A549 (cell line): ENCODE measurements around the gene SOX5. TPM values are rescaled to one million over a fixed set of nuclear protein-coding genes. Genes with fewer than 3 reads are reported as not detected.

ENCODE experiments used
- ATAC-seq, 2 experiments: fragments of 200-7000 bp in 1 of 2; fragments of >200 bp in 1 of 2; cut with Nextera tagmentation in 1 of 2; cut with Tn5 transposase in 1 of 2; 3 replicates each; pipeline versions ENCODE4 v1.8.0 to v1.9.1; 2018 to 2020; ENCODE audit warnings: mild to moderate bottlenecking in 1 of 2, moderate library complexity in 1 of 2
- CTCF ChIA-PET: fragments of 300-600 bp; sonication (Branson Sonifier 250); formaldehyde crosslinking; extraction: SDS; loops from one replicate; lab custom pipeline; 2021; ENCODE audit warnings: antibody characterized with exemption, inconsistent platforms; lab: Yijun Ruan, JAX
- POLR2A ChIA-PET: fragments of 350-600 bp; formaldehyde crosslinking; extraction: SDS; loops from one replicate; lab custom pipeline; 2021; ENCODE audit warnings: antibody characterized with exemption, inconsistent platforms; lab: Yijun Ruan, JAX
- DNase-seq, 2 experiments: peaks; one replicate each; pipeline versions ENCODE4 v3.0.0 to v3.0.0-alpha.2; 2011 to 2016; ENCODE audit warnings: low read depth in 1 of 2, low spot score in 1 of 2
- FAIRE-seq: peaks from 2 replicates; lab custom pipeline; 2011; peaks lifted over from hg19 to GRCh38; lab: Jason Lieb, UNC
- H3K27ac ChIP-seq, 2 experiments: fragments of >200 bp; sonication (Bioruptor Twin); formaldehyde crosslinking; 3 replicates each; pipeline ENCODE4 v1.5.1; 2016 to 2017
- H3K4me1 ChIP-seq: fragments of >200 bp; sonication (Bioruptor Twin); formaldehyde crosslinking; 3 replicates; pipeline ENCODE4 v1.6.1; 2016
- H3K4me2 ChIP-seq: fragments of >200 bp; sonication (Bioruptor Twin); formaldehyde crosslinking; 3 replicates; pipeline ENCODE4 v1.6.1; 2016
- H3K4me3 ChIP-seq: fragments of >200 bp; sonication (Bioruptor Twin); formaldehyde crosslinking; 3 replicates; pipeline ENCODE4 v1.5.1; 2016
- H3K9me3 ChIP-seq: fragments of >200 bp; sonication (Bioruptor Twin); formaldehyde crosslinking; 3 replicates; pipeline ENCODE4 v1.6.1; 2016
- ATOH8 ChIP-seq: fragments of 250-450 bp; sonication (Bioruptor Pico); IDR thresholded peaks from 2 replicates; pipeline ENCODE4 v1.5.0; 2020; ENCODE audit warnings: low read depth, mild to moderate bottlenecking, moderate library complexity
- BHLHE40 ChIP-seq: IDR thresholded peaks from 2 replicates; pipeline ENCODE4 v1.6.1; 2012; ENCODE audit warnings: low read depth, low read length, inconsistent platforms
- CBX8 ChIP-seq: fragments of 200-600 bp; sonication (generic); IDR thresholded peaks from 2 replicates; pipeline ENCODE4 v1.6.1; 2016
- CHD2 ChIP-seq: fragments of 150-350 bp; IDR thresholded peaks from 2 replicates; pipeline ENCODE4 v1.6.1; 2014; ENCODE audit warnings: low read length; ENCODE audit not compliant: partially characterized antibody
- ELK1 ChIP-seq: fragments of 150-350 bp; IDR thresholded peaks from 2 replicates; pipeline ENCODE4 v1.6.1; 2014; ENCODE audit warnings: low read depth, mild to moderate bottlenecking, low read length
- ESRRA ChIP-seq: fragments of 150-350 bp; IDR thresholded peaks from 2 replicates; pipeline ENCODE4 v1.6.1; 2014; ENCODE audit warnings: mild to moderate bottlenecking, low read length, borderline replicate concordance
- FOSB ChIP-seq: fragments of 250-450 bp; sonication (Bioruptor Pico); IDR thresholded peaks from 2 replicates; pipeline ENCODE4 v1.5.0; 2020; ENCODE audit warnings: mild to moderate bottlenecking, moderate library complexity
- FOSL2 ChIP-seq, 2 experiments: fragments of 450-650 bp in 1 of 2; fragments of >200 bp in 1 of 2; sonication (Bioruptor Twin) in 1 of 2; formaldehyde crosslinking; IDR thresholded peaks; 2 replicates each; pipeline versions ENCODE4 v1.5.0 to v1.6.1; 2016 to 2020; ENCODE audit warnings: mild to moderate bottlenecking in 1 of 2, moderate library complexity in 1 of 2
- GATA3 ChIP-seq: IDR thresholded peaks from 2 replicates; pipeline ENCODE4 v1.6.1; 2012; ENCODE audit warnings: borderline replicate concordance
- HDAC2 ChIP-seq: fragments of 200-600 bp; sonication (generic); IDR thresholded peaks from 2 replicates; pipeline ENCODE4 v1.6.1; 2016
- HES2 ChIP-seq: fragments of >200 bp; sonication (Bioruptor Twin); formaldehyde crosslinking; IDR thresholded peaks from 2 replicates; pipeline ENCODE4 v1.6.1; 2016
- HEYL ChIP-seq: fragments of 250-450 bp; sonication (Bioruptor Pico); IDR thresholded peaks from 2 replicates; pipeline ENCODE4 v1.8.0; 2021; ENCODE audit warnings: mild to moderate bottlenecking, moderate library complexity
- HOXB13 ChIP-seq: fragments of 250-450 bp; sonication (Bioruptor Pico); IDR thresholded peaks from 2 replicates; pipeline ENCODE4 v1.5.0; 2020; ENCODE audit warnings: low read depth, mild to moderate bottlenecking, moderate library complexity
- HOXB5 ChIP-seq: fragments of 250-450 bp; sonication (Bioruptor Pico); IDR thresholded peaks from 2 replicates; pipeline ENCODE4 v1.5.0; 2020; ENCODE audit warnings: mild to moderate bottlenecking, moderate library complexity
- MAFK ChIP-seq: fragments of 450-650 bp; IDR thresholded peaks from 2 replicates; pipeline ENCODE4 v1.6.1; 2014; ENCODE audit not compliant: partially characterized antibody
- MYC ChIP-seq: IDR thresholded peaks from 2 replicates; pipeline ENCODE4 v1.6.1; 2012; ENCODE audit warnings: mild to moderate bottlenecking, inconsistent platforms, low read length, improper control_type of control experiment, borderline replicate concordance
- NPAS2 ChIP-seq: fragments of 250-450 bp; sonication (Bioruptor Pico); IDR thresholded peaks from 2 replicates; pipeline ENCODE4 v1.8.0; 2022; ENCODE audit warnings: mild to moderate bottlenecking, moderate library complexity, borderline replicate concordance
- POLR2A ChIP-seq: IDR thresholded peaks from 2 replicates; pipeline ENCODE4 v1.6.1; 2012; ENCODE audit warnings: mild to moderate bottlenecking, low read length
- POLR2AphosphoS2 ChIP-seq: conservative IDR thresholded peaks from 2 replicates; pipeline ENCODE4 v1.6.1; 2012; ENCODE audit warnings: low read length, improper control_type of control experiment, inconsistent platforms
- RARB ChIP-seq: fragments of 250-450 bp; sonication (Bioruptor Pico); IDR thresholded peaks from 2 replicates; pipeline ENCODE4 v1.8.0; 2021; ENCODE audit warnings: mild to moderate bottlenecking, moderate library complexity
- ZFP36 ChIP-seq: fragments of 450-650 bp; IDR thresholded peaks from 2 replicates; pipeline ENCODE4 v1.6.1; 2014; ENCODE audit warnings: borderline replicate concordance; ENCODE audit not compliant: partially characterized antibody
- ZNF302 ChIP-seq: fragments of 250-450 bp; sonication (Bioruptor Pico); IDR thresholded peaks from 2 replicates; pipeline ENCODE4 v1.9.0; 2021; ENCODE audit warnings: inconsistent platforms, mild to moderate bottlenecking, moderate library complexity
- ZSCAN20 ChIP-seq: fragments of 250-450 bp; sonication (Bioruptor Pico); IDR thresholded peaks from 2 replicates; pipeline ENCODE4 v1.8.0; 2022; ENCODE audit warnings: mild to moderate bottlenecking, moderate library complexity
- WGBS: methylation state at CpG from one replicate; pipeline ENCODE4 v1.1.6; 2017; ENCODE audit errors: missing lambda C conversion rate; 5-methylcytosine and 5-hydroxymethylcytosine counted together
- polyA plus RNA-seq, 4 experiments: library from polyadenylated mRNA; depleted of rRNA in 3 of 4; stranded (reverse); fragments of >200 nt; fragmentation: RNase III in 1 of 4; extraction: RNeasy Plus Mini Kit Qiagen cat#74134 plus additional on column Dnase treatment in 1 of 4; gene quantifications; 2 replicates in 3 of 4; 3 replicates in 1 of 4; pipeline ENCODE4 v1.2.3, GENCODE V29; 2011 to 2017
- TF ChIP-seq, protein P1 (sequence below): fragments of 450-650 bp; IDR thresholded peaks from 2 replicates; pipeline ENCODE4 v1.6.1; 2014; ENCODE audit warnings: antibody characterized with exemption
- TF ChIP-seq, protein P2 (sequence below): IDR thresholded peaks from 2 replicates; pipeline ENCODE4 v1.6.1; 2012; ENCODE audit warnings: low read depth, borderline replicate concordance
- TF ChIP-seq, protein P3 (sequence below): IDR thresholded peaks from 2 replicates; pipeline ENCODE4 v1.6.1; 2012

The SOX5 gene
- polyA plus RNA-seq, 2 of the 4 experiments (the other 2 are of a cell fraction) = not detected

- no peak overlapping the region for H3K27ac ChIP-seq
- no peak overlapping the region for H3K4me3 ChIP-seq
- TF ChIP-seq, protein P1, sequence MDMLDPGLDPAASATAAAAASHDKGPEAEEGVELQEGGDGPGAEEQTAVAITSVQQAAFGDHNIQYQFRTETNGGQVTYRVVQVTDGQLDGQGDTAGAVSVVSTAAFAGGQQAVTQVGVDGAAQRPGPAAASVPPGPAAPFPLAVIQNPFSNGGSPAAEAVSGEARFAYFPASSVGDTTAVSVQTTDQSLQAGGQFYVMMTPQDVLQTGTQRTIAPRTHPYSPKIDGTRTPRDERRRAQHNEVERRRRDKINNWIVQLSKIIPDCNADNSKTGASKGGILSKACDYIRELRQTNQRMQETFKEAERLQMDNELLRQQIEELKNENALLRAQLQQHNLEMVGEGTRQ = no peak
- TF ChIP-seq RARB (CRISPR knock-in tag) (no peak), ZNF302 (CRISPR knock-in tag) (no peak), CHD2 (no peak), HOXB5 (no peak), ESRRA (no peak), MYC (no peak), HOXB13 (CRISPR knock-in tag) (no peak), NPAS2 (CRISPR knock-in tag) (no peak)
- TF ChIP-seq, protein P2, sequence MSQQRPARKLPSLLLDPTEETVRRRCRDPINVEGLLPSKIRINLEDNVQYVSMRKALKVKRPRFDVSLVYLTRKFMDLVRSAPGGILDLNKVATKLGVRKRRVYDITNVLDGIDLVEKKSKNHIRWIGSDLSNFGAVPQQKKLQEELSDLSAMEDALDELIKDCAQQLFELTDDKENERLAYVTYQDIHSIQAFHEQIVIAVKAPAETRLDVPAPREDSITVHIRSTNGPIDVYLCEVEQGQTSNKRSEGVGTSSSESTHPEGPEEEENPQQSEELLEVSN = no peak
- DNase-seq = no peak
- no peaks in the 10 kb centered on the region; the same call in 2 of the 3 replicates for H3K9me3 ChIP-seq
- POLR2A ChIA-PET = no interaction called here
- no peak for ATAC-seq
- CTCF ChIA-PET = no interaction called here
- no peak overlapping the region for H3K4me2 ChIP-seq
- WGBS = 3% methylated on average over 2 of the region's 2 CpGs
- no peak for FAIRE-seq
- H3K4me1 ChIP-seq = no peaks in the 10 kb centered on the region
Observed at GRCh38 chr12:23670684-23671083, 278.8 kb downstream of the SOX5 start.

- CTCF ChIA-PET = no interaction called here
- H3K4me3 ChIP-seq = no peak overlapping the region
- H3K4me1 ChIP-seq = no peaks in the 10 kb centered on the region
- DNase-seq (no peak), ATAC-seq (no peak), FAIRE-seq (no peak)
- no peak for TF ChIP-seq ESRRA
- TF ChIP-seq CBX8 = no peak
- TF ChIP-seq, protein P1 = no peak
- TF ChIP-seq HEYL = no peak
- no peak for TF ChIP-seq BHLHE40
- TF ChIP-seq POLR2A = no peak
- TF ChIP-seq ATOH8 (CRISPR knock-in tag) = no peak
- TF ChIP-seq MAFK = no peak
- TF ChIP-seq CHD2 = no peak
- TF ChIP-seq POLR2AphosphoS2 = no peak
- POLR2A ChIA-PET = no interaction called here
- H3K4me2 ChIP-seq = no peak overlapping the region
- H3K9me3 ChIP-seq = no peaks in the 10 kb centered on the region; the same call in 2 of the 3 replicates
- 14% methylated on average over 6 of the region's 6 CpGs for WGBS
- H3K27ac ChIP-seq = no peak overlapping the region
Observed at GRCh38 chr12:23669691-23670090, 279.8 kb downstream of the SOX5 start.

DNA sequence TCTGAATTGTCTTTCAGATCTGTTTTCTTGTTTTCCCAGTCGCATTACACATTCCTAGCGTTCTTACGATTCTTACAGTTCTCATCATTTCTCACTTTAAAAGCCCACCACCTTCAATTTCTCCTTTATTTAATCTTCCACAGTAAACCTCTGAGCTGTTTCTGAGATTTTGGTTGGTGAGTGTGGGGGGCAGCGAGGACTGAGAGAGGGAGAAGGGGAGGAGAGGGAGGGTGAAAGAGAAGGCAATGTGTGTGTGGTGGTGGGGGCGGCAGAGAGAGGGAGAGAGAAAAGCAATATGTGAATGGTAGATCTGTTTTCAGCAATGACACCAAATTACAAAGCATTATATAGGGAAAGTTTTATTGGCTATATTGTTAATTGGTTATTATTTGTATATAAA is 282.6 kb downstream of the SOX5 start:
- DNase-seq = no peak
- Histone ChIP-seq H3K9me3 (no peaks in the 10 kb centered on the region; the same call in 2 of the 3 replicates), H3K4me1 (no peaks in the 10 kb centered on the region), H3K4me2 (no peak overlapping the region), H3K4me3 (no peak overlapping the region), H3K27ac (no peak overlapping the region)
- WGBS = 18% methylated on average over 5 of the region's 5 CpGs
- FAIRE-seq = no peak
- ATAC-seq = no peak
- CTCF ChIA-PET = no interaction called here
- POLR2A ChIA-PET = no interaction called here
- TF ChIP-seq BHLHE40 (no peak), FOSL2 (IDR thresholded peaks at IDR 0.05) (no peak), FOSL2 (CRISPR knock-in tag; IDR thresholded peaks at IDR 0.05) (no peak), HES2 (no peak), FOSB (CRISPR knock-in tag) (no peak), ELK1 (no peak), ZSCAN20 (CRISPR knock-in tag) (no peak), CHD2 (no peak), ATOH8 (CRISPR knock-in tag) (no peak), GATA3 (no peak), HDAC2 (no peak), POLR2A (no peak), ESRRA (no peak), POLR2AphosphoS2 (no peak), CBX8 (no peak), ZFP36 (no peak), HOXB5 (no peak)
- TF ChIP-seq, protein P2 = no peak
- TF ChIP-seq, protein P3, sequence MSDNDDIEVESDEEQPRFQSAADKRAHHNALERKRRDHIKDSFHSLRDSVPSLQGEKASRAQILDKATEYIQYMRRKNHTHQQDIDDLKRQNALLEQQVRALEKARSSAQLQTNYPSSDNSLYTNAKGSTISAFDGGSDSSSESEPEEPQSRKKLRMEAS = no peak
